ENCODE measurements around the gene CDH23. TPM values are rescaled to one million over a fixed set of nuclear protein-coding genes. Genes with fewer than 3 reads are reported as not detected.

Gene CDH23
- total RNA-seq, 2 donors from 2014 or later, result 28.5 to 58.7 TPM

- no peak for ATAC-seq
- TF ChIP-seq CTCF (IDR thresholded peaks at IDR 0.05) (no peak), POLR2A (IDR thresholded peaks at IDR 0.05) (no peak)
- Histone ChIP-seq H3K36me3 (replicated peaks in 1 of 2; ENCODE audit: insufficient read depth in 1 of 2, low read depth in 2 of 2) (no peaks in the 10 kb centered on the region), H3K27me3 (no peaks in the 10 kb centered on the region), H3K9me3 (no peaks in the 10 kb centered on the region), H3K4me3 (no peak overlapping the region), H3K27ac (no peak overlapping the region), H3K4me1 (peaks cover 14% of the 10 kb centered on the region)
- intact Hi-C loops (cut with DNase I), result no loop called here
- 95 to 98% methylated on average over 5 of the region's 5 CpGs for WGBS, 2 donors
- DNase-seq, result no peak
These were observed 233.4 kb downstream of the CDH23 start for GRCh38 chr10:71630168-71630567.

GRCh38 chr10:71631007-71631861 is 234.5 kb downstream of the CDH23 start:
- H3K4me3 ChIP-seq, result no peak overlapping the region
- 84 to 88% methylated on average over 6 of the region's 6 CpGs for WGBS, 2 donors
- no peak for ATAC-seq
- DNase-seq, result no peak
- peaks cover 20% of the 10 kb centered on the region for H3K4me1 ChIP-seq
- no peaks in the 10 kb centered on the region for H3K36me3 ChIP-seq (replicated peaks in 1 of 2; ENCODE audit: insufficient read depth in 1 of 2, low read depth in 2 of 2)
- no peak for TF ChIP-seq POLR2A (IDR thresholded peaks at IDR 0.05)
- no peak for TF ChIP-seq CTCF (IDR thresholded peaks at IDR 0.05)
- intact Hi-C loops (cut with DNase I), result no loop called here
- H3K27me3 ChIP-seq, result no peaks in the 10 kb centered on the region
- H3K27ac ChIP-seq, result no peak overlapping the region
- H3K9me3 ChIP-seq, result no peaks in the 10 kb centered on the region

DNA sequence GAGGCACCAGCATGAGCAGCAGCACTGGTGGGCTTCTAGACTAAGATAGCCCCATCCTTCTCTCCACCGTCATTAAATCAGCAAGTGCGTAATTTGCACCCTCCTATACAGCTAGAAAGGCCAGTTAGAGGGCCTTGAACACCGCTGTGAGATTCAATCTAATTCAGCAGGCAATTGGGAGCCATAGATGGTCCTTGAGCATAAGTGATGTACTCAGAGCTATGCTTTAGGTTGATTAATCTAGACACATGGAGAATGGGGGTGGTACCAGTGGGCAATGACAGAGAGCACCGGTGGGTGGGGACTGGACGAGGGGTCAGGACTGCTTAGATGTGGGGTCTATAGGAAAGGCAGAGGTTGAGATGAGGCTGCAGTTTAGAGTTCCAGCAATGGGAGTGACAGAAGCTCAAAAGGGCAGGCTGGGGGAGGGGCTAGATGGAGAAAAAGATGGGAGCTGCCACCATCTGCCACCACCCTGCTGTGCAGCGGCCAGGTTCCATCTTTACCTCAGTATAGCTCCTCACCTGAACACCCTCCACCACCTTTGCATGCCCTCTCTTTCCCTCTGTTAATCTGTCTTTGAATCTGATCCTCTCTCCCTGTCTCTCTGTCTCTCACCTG is 235.6 kb downstream of the CDH23 start:
- DNase-seq (no peak), ATAC-seq (no peak)
- intact Hi-C loops (cut with DNase I), result no loop called here
- no peak overlapping the region for H3K27ac ChIP-seq
- H3K4me1 ChIP-seq, result peaks cover 20% of the 10 kb centered on the region
- WGBS, 2 donors, result 86 to 87% methylated on average over 6 of the region's 6 CpGs
- H3K9me3 ChIP-seq, result no peaks in the 10 kb centered on the region
- no peaks in the 10 kb centered on the region for H3K36me3 ChIP-seq (replicated peaks in 1 of 2; ENCODE audit: insufficient read depth in 1 of 2, low read depth in 2 of 2)
- H3K27me3 ChIP-seq, result no peaks in the 10 kb centered on the region
- TF ChIP-seq CTCF (IDR thresholded peaks at IDR 0.05), result no peak
- no peak for TF ChIP-seq POLR2A (IDR thresholded peaks at IDR 0.05)
- H3K4me3 ChIP-seq, result no peak overlapping the region

DNA sequence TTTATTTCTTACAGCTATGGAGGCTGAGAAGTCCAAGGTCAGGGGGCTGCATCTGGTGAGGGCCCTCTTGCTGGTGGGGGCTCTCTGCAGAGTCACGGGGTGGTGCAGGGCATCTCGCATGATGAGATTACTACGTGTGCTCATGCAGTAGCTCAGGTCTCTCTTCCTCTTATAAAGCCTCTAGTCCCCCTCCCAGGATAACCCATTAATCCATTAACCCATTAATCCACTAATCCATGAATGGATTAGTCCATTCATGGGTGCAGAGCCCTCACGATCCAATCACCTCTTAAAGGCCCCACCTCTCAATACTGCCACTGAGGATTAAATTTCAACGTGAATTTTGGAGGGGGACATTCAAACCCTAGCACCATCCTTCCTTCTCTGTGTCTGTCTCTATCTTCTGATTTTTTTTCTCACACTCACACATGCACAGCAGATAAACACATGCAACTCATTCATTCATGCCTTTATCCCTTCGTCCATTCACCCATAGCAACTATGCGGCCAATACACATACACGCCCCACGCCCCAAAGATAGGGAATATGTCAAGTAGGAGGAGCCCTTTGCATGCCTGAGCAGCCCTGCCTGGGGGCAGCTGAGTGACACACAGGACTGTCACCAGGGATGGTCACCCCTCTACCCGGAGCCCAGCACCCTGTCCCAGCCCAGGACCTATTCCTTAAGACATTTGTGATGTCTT is 236.3 kb downstream of the CDH23 start:
- H3K4me1 ChIP-seq, result peaks cover 20% of the 10 kb centered on the region
- no peak overlapping the region for H3K4me3 ChIP-seq
- no peak for DNase-seq
- H3K27ac ChIP-seq, result no peak overlapping the region
- no peaks in the 10 kb centered on the region for H3K9me3 ChIP-seq
- intact Hi-C loops (cut with DNase I), result no loop called here
- H3K36me3 ChIP-seq (replicated peaks in 1 of 2; ENCODE audit: insufficient read depth in 1 of 2, low read depth in 2 of 2), result no peaks in the 10 kb centered on the region
- H3K27me3 ChIP-seq, result no peaks in the 10 kb centered on the region
- TF ChIP-seq CTCF (IDR thresholded peaks at IDR 0.05) (no peak), POLR2A (IDR thresholded peaks at IDR 0.05) (no peak)
- ATAC-seq, result no peak
- WGBS, 2 donors, result 91 to 92% methylated on average over 10 of the region's 10 CpGs
